Naive thymus-derived CD8-positive, alpha-beta T cell (primary cell): Measurements from ENCODE around the gene PMEL. TPM values are rescaled to one million over a fixed set of nuclear protein-coding genes. Genes with fewer than 3 reads are reported as not detected.
A peak's percentile ranks its signal among the peaks of the same experiment; 100 is the strongest.

Experiments used
- ATAC-seq, 2 donors: fragments of 150-1000 bp; cut with Tn5 transposase in 1 of 2; sonication (Bioruptor Pico), chemical (Tn5 transposase) in 1 of 2; 1 replicate in 1 of 2; 2 replicates in 1 of 2; pipeline ENCODE4 v1.10.0; 2021; ENCODE audit warnings: mild to moderate bottlenecking in 2 of 2, moderate library complexity in 2 of 2
- POLR2A ChIA-PET: fragments of 350-600 bp; sonication (Branson Sonifier 250); formaldehyde crosslinking; loops from one replicate; lab custom pipeline; 2021; ENCODE audit warnings: antibody characterized with exemption; lab: Charles Lee
- DNase-seq, 10 donors: peaks; one replicate each; pipeline versions ENCODE4 v3.0.0 to v3.0.0-alpha.2; 2020 to 2022
- H3K27ac Mint-ChIP-seq, 10 donors: one replicate each; pipeline ENCODE4 v1.8.0; 2020 to 2022; ENCODE audit warnings: mild to moderate bottlenecking in 10 of 10, mixed read lengths in 10 of 10, moderate library complexity in 4 of 10, inconsistent platforms in 1 of 10
- H3K27me3 Mint-ChIP-seq, 5 donors: one replicate each; pipeline ENCODE4 v1.8.0; 2021 to 2022; ENCODE audit warnings: mixed read lengths in 5 of 5
- H3K36me3 Mint-ChIP-seq, 3 donors: one replicate each; pipeline ENCODE4 v1.8.0; 2020 to 2022; ENCODE audit warnings: mixed read lengths in 3 of 3, mild to moderate bottlenecking in 2 of 3, inconsistent platforms in 1 of 3
- H3K4me1 Mint-ChIP-seq, 4 donors: one replicate each; pipeline ENCODE4 v1.8.0; 2021 to 2022; ENCODE audit warnings: mixed read lengths in 4 of 4
- H3K4me3 Mint-ChIP-seq, 10 donors: one replicate each; pipeline ENCODE4 v1.8.0; 2020 to 2022; ENCODE audit warnings: mild to moderate bottlenecking in 10 of 10, mixed read lengths in 10 of 10, moderate library complexity in 6 of 10, inconsistent platforms in 1 of 10
- H3K9me3 Mint-ChIP-seq, 9 donors: one replicate each; pipeline ENCODE4 v1.8.0; 2020 to 2022; ENCODE audit warnings: mixed read lengths in 9 of 9, mild to moderate bottlenecking in 3 of 9, inconsistent platforms in 1 of 9, moderate library complexity in 1 of 9
- polyA plus RNA-seq, 3 donors: library from polyadenylated mRNA; unstranded; fragments of 300-500 nt; fragmentation: Illumina TruSeq; gene quantifications; one replicate each; pipeline ENCODE4 v1.2.3, GENCODE V29; 2021
- total RNA-seq, 8 experiments: library from RNA in 2 of 8; stranded (reverse) in 2 of 8; gene quantifications; one replicate each; pipeline ENCODE4 v1.2.3 and lab custom pipeline; 2021 to 2026

PMEL gene
- total and polyA plus RNA-seq, 5 experiments from 2014 or later = 0.15 TPM; not detected in 4

- Mint-ChIP-seq H3K4me3 (peak overlapping the region in 7 of 10 donors; percentile 10 to 98 (median 26)), H3K27ac (peak overlapping the region; percentile 79 to 99 (median 96)), H3K4me1 (peaks cover 58 to 97% (median 92%) of the 10 kb centered on the region in 4 donors), H3K27me3 (no peaks in the 10 kb centered on the region), H3K36me3 (peaks cover 6 to 98% (median 32%) of the 10 kb centered on the region in 3 donors), H3K9me3 (no peaks in the 10 kb centered on the region)
- DNase-seq (no peak), ATAC-seq (no peak)
- POLR2A ChIA-PET = interaction anchor here (0.8 to 12.4 kb wide), 11 partner anchors 11 to 194 kb away, joined by 3 to 293 read pairs (median 4); partner anchors contain the start of genes DGKA, DNAJC14, ORMDL2 and PYM1
Measured at GRCh38 chr12:55937981-55938380, 27.9 kb downstream of the PMEL start.

- ATAC-seq = peak; percentile 7 to 8
- POLR2A ChIA-PET = interaction anchor here (0.6 to 12.4 kb wide), 17 partner anchors 9 to 218 kb away, joined by 3 to 293 read pairs (median 4); partner anchors contain the start of genes DGKA, DNAJC14, ORMDL2 and PA2G4
- no peaks in the 10 kb centered on the region for H3K27me3 Mint-ChIP-seq
Measured at GRCh38 chr12:55935738-55936151, 30.1 kb downstream of the PMEL start.

GRCh38 chr12:55934773-55935172 lies 31.1 kb downstream of the PMEL start:
- POLR2A ChIA-PET = interaction anchor here (0.5 to 12.4 kb wide), 15 partner anchors 8 to 205 kb away, joined by 3 to 293 read pairs (median 6); partner anchors contain the start of genes DGKA, DNAJC14, ORMDL2 and PYM1
- Mint-ChIP-seq H3K27ac (peak overlapping the region; percentile 92 to 99 (median 97)), H3K36me3 (peaks cover 19 to 80% (median 37%) of the 10 kb centered on the region in 3 donors), H3K4me3 (peak overlapping the region; percentile 93 to 100 (median 98)), H3K27me3 (no peaks in the 10 kb centered on the region), H3K4me1 (peaks cover 56 to 91% (median 80%) of the 10 kb centered on the region in 4 donors), H3K9me3 (no peaks in the 10 kb centered on the region)
- ATAC-seq (no peak), DNase-seq (no peak)

More at GRCh38 chr12:55935738-55936151, 30.1 kb downstream of the PMEL start:
- H3K4me3 Mint-ChIP-seq = peak overlapping the region; percentile 93 to 100 (median 98)
- peaks cover 19 to 90% (median 45%) of the 10 kb centered on the region in 3 donors for H3K36me3 Mint-ChIP-seq
- DNase-seq = no peak
- H3K4me1 Mint-ChIP-seq = peaks cover 54 to 91% (median 81%) of the 10 kb centered on the region in 4 donors
- no peaks in the 10 kb centered on the region for H3K9me3 Mint-ChIP-seq
- peak overlapping the region; percentile 92 to 99 (median 96) for H3K27ac Mint-ChIP-seq

GRCh38 chr12:55933799-55934742 lies 31.8 kb downstream of the PMEL start:
- Mint-ChIP-seq H3K36me3 (peaks cover 19 to 73% (median 38%) of the 10 kb centered on the region in 3 donors), H3K4me1 (peaks cover 57 to 91% (median 79%) of the 10 kb centered on the region in 4 donors), H3K27ac (peak overlapping the region; percentile 89 to 99 (median 97)), H3K27me3 (no peaks in the 10 kb centered on the region), H3K4me3 (peak overlapping the region; percentile 93 to 100 (median 98)), H3K9me3 (no peaks in the 10 kb centered on the region)
- ATAC-seq (no peak), DNase-seq (no peak)
- POLR2A ChIA-PET = interaction anchor here (0.5 to 12.4 kb wide), 21 partner anchors 7 to 205 kb away, joined by 3 to 293 read pairs (median 6); partner anchors contain the start of genes DGKA, DNAJC14, ORMDL2 and PYM1

GRCh38 chr12:55933169-55933798 lies 32.6 kb downstream of the PMEL start:
- peak overlapping the region; percentile 93 to 100 (median 98) for H3K4me3 Mint-ChIP-seq

GRCh38 chr12:55932551-55932910 lies 33.3 kb downstream of the PMEL start:
- H3K4me1 Mint-ChIP-seq = peaks cover 49 to 87% (median 66%) of the 10 kb centered on the region in 4 donors
- no peaks in the 10 kb centered on the region for H3K9me3 Mint-ChIP-seq
- H3K27me3 Mint-ChIP-seq = no peaks in the 10 kb centered on the region
- peaks cover 19 to 58% (median 31%) of the 10 kb centered on the region in 3 donors for H3K36me3 Mint-ChIP-seq
- H3K4me3 Mint-ChIP-seq = peak overlapping the region; percentile 93 to 100 (median 98)
- H3K27ac Mint-ChIP-seq = peak overlapping the region; percentile 92 to 99 (median 98)
- POLR2A ChIA-PET = interaction anchor here (0.6 to 12.4 kb wide), 19 partner anchors 6 to 207 kb away, joined by 3 to 293 read pairs (median 8); partner anchors contain the start of genes DGKA, DNAJC14, ORMDL2 and PYM1
- peak in 9 of 10 donors; percentile 31 to 78 (median 53) for DNase-seq
- ATAC-seq = peak in 1 of 2 donors; percentile 22

More at GRCh38 chr12:55933169-55933798, 32.6 kb downstream of the PMEL start:
- no peak for ATAC-seq
- H3K36me3 Mint-ChIP-seq = peaks cover 19 to 66% (median 36%) of the 10 kb centered on the region in 3 donors
- H3K9me3 Mint-ChIP-seq = no peaks in the 10 kb centered on the region
- H3K27me3 Mint-ChIP-seq = no peaks in the 10 kb centered on the region
- H3K27ac Mint-ChIP-seq = peak overlapping the region; percentile 92 to 99 (median 98)
- peaks cover 50 to 88% (median 72%) of the 10 kb centered on the region in 4 donors for H3K4me1 Mint-ChIP-seq
- POLR2A ChIA-PET = interaction anchor here (0.5 to 12.4 kb wide), 22 partner anchors 6 to 204 kb away, joined by 3 to 293 read pairs (median 5); partner anchors contain the start of genes DGKA, DNAJC14, ORMDL2 and PYM1
- DNase-seq = no peak

GRCh38 chr12:55931780-55932550 lies 33.9 kb downstream of the PMEL start:
- Mint-ChIP-seq H3K27ac (peak overlapping the region; percentile 93 to 100 (median 98)), H3K4me1 (peaks cover 43 to 81% (median 60%) of the 10 kb centered on the region in 4 donors), H3K9me3 (no peaks in the 10 kb centered on the region), H3K36me3 (peaks cover 18 to 52% (median 31%) of the 10 kb centered on the region in 3 donors), H3K27me3 (no peaks in the 10 kb centered on the region), H3K4me3 (peak overlapping the region; percentile 93 to 100 (median 98))
- POLR2A ChIA-PET = interaction anchor here (0.6 to 12.4 kb wide), 22 partner anchors 5 to 207 kb away, joined by 3 to 293 read pairs (median 6); partner anchors contain the start of genes DGKA, DNAJC14, ORMDL2 and PA2G4
- ATAC-seq (no peak), DNase-seq (peak in 2 of 10 donors; percentile 28 to 38)

GRCh38 chr12:55931317-55931779 lies 34.5 kb downstream of the PMEL start:
- DNase-seq (no peak), ATAC-seq (no peak)
- Mint-ChIP-seq H3K4me3 (peak overlapping the region; percentile 93 to 100 (median 98)), H3K27me3 (no peaks in the 10 kb centered on the region), H3K4me1 (peaks cover 43 to 79% (median 57%) of the 10 kb centered on the region in 4 donors), H3K36me3 (peaks cover 20 to 46% (median 29%) of the 10 kb centered on the region in 3 donors), H3K27ac (peak overlapping the region; percentile 93 to 100 (median 98)), H3K9me3 (no peaks in the 10 kb centered on the region)
- POLR2A ChIA-PET = interaction anchor here (0.6 to 12.4 kb wide), 17 partner anchors 5 to 202 kb away, joined by 3 to 293 read pairs (median 13); partner anchors contain the start of genes DGKA, DNAJC14, ORMDL2 and PA2G4

- H3K4me1 Mint-ChIP-seq = peaks cover 41 to 79% (median 57%) of the 10 kb centered on the region in 4 donors
- H3K4me3 Mint-ChIP-seq = peak within 1 kb of the TSS; percentile 93 to 100 (median 98)
- peaks cover 20 to 41% (median 29%) of the 10 kb centered on the region in 3 donors for H3K36me3 Mint-ChIP-seq
- peak within 1 kb of the TSS; percentile 93 to 100 (median 98) for H3K27ac Mint-ChIP-seq
- POLR2A ChIA-PET = interaction anchor here (0.6 to 12.4 kb wide), 22 partner anchors 4 to 1433 kb away, joined by 3 to 293 read pairs (median 8); partner anchors contain the start of genes DGKA, DNAJC14, ESYT1 and NCKAP1L
- ATAC-seq (peak; percentile 23 to 24), DNase-seq (peak; percentile 53 to 81 (median 66))
- H3K9me3 Mint-ChIP-seq = no peaks in the 10 kb centered on the region
- H3K27me3 Mint-ChIP-seq = no peaks in the 10 kb centered on the region
Measured at GRCh38 chr12:55930771-55931316, 35.0 kb downstream of the PMEL start, which contains the start of gene DGKA. Gene DGKA, plus strand, starts transcription at chr12:55931162. Its CDS starts 5,342 bp downstream, at chr12:55936504.

- POLR2A ChIA-PET = interaction anchor here (0.6 to 10.9 kb wide), 24 partner anchors 8 to 759 kb away, joined by 3 to 293 read pairs (median 8); partner anchors contain the start of genes DNAJC14, ESYT1, ORMDL2 and PA2G4
- peaks cover 20 to 32% (median 27%) of the 10 kb centered on the region in 3 donors for H3K36me3 Mint-ChIP-seq
- H3K4me3 Mint-ChIP-seq = peak overlapping the region; percentile 93 to 100 (median 98)
- no peaks in the 10 kb centered on the region for H3K9me3 Mint-ChIP-seq
- H3K27me3 Mint-ChIP-seq = no peaks in the 10 kb centered on the region
- ATAC-seq (peak; percentile 61 to 71), DNase-seq (peak; percentile 73 to 98 (median 90))
- H3K27ac Mint-ChIP-seq = peak overlapping the region; percentile 93 to 100 (median 98)
- peaks cover 39 to 75% (median 55%) of the 10 kb centered on the region in 4 donors for H3K4me1 Mint-ChIP-seq
Measured at GRCh38 chr12:55929306-55929791, 36.5 kb downstream of the PMEL start.
